AG09319 (cell line): ENCODE results near the gene LRRC8B.

Experiments used
- DNase-seq: peaks from one replicate; pipeline ENCODE4 v3.0.0-alpha.2; 2010; ENCODE audit warnings: low read depth; ENCODE audit errors: extremely low read depth
- TF ChIP-seq, protein P1 (sequence below): IDR thresholded peaks from 2 replicates; pipeline ENCODE4 v1.5.1; 2011; ENCODE audit warnings: low read depth, mild to moderate bottlenecking, inconsistent platforms, low read length, moderate library complexity

The LRRC8B gene

DNA sequence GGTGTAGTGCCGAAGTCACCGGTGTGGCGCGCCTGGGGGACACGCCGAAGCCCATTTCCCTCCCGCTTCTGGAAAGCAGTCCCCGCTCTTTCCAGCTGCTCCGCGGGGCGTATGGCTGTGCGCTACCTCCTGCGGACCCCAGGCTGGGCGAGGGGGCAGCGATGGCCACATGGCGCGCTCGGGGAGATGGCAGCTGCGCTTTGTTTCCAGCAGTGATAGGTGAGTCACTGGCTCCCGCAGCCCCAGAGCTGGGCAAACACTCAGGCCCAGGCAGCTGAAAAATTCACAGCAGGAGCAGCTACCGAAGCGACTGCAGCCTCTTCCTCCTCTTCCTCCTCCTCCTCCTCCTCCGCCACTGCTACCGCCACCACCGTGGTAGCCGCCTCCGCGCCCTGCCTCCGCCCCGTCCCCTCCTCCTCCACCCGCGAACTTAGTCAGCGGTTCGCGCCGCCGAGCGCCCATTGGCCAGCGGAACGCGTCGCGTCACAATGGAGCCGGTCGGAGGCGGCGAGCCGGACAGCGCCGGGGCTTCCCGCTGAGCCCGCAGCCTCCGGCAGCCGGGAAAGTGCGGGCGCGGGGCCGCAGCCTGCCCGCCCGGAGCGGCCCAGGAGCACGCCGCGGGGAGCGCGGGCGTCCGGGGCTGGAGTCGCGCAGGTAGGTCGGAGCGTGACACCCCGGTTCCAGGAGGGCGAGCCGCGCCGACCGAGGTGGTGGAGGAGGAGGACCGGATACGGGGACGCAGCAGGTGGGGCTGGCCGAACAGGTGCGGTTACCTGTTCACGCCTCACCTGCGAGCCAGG, at the start of gene LRRC8B:
Gene LRRC8B, plus strand, starts transcription at position 461 of the 800 bp plus-strand sequence. CDS start 57,822 bp downstream, outside the sequence.
- TF ChIP-seq, protein P1, sequence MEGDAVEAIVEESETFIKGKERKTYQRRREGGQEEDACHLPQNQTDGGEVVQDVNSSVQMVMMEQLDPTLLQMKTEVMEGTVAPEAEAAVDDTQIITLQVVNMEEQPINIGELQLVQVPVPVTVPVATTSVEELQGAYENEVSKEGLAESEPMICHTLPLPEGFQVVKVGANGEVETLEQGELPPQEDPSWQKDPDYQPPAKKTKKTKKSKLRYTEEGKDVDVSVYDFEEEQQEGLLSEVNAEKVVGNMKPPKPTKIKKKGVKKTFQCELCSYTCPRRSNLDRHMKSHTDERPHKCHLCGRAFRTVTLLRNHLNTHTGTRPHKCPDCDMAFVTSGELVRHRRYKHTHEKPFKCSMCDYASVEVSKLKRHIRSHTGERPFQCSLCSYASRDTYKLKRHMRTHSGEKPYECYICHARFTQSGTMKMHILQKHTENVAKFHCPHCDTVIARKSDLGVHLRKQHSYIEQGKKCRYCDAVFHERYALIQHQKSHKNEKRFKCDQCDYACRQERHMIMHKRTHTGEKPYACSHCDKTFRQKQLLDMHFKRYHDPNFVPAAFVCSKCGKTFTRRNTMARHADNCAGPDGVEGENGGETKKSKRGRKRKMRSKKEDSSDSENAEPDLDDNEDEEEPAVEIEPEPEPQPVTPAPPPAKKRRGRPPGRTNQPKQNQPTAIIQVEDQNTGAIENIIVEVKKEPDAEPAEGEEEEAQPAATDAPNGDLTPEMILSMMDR = no peak
- peak; percentile 35 for DNase-seq

DNA sequence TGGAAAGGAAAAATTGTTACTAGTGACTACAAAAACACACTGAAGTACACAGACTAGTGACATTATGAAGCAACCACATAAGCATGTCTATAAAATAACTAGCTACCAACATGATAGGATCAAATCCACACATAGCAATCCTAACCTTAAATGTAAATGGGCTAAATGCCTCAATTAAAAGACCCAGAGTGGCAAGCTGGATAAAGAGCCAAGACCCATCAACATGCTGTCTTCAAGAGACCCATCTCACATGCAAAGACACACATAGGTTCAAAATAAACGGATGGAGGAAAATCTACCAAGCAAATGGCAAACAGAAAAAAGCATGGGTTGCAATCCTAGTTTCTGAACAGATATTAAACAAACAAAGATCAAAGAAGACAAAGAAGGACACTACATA, 49.4 kb upstream of the LRRC8B start:
- TF ChIP-seq, protein P1 = no peak
- no peak for DNase-seq

DNA sequence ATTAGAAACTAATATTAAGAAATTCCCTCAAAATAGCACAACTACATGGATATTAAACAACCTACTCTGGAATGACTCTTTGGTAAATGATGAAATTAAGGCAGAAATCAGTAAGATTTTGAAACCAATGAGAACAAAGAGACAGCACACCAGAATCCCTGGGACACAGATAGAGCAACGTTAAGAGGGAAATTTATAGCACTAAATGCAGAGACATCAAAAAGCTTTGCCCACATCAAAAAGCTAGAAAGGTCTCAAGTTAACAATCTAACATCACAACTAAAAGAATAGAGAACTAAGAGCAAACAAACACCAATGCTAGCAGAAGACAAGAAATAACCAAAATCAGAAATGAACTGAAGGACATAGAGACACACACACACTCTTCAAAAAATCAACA, 48.6 kb upstream of the LRRC8B start:
- DNase-seq = no peak
- TF ChIP-seq, protein P1 = no peak

DNA sequence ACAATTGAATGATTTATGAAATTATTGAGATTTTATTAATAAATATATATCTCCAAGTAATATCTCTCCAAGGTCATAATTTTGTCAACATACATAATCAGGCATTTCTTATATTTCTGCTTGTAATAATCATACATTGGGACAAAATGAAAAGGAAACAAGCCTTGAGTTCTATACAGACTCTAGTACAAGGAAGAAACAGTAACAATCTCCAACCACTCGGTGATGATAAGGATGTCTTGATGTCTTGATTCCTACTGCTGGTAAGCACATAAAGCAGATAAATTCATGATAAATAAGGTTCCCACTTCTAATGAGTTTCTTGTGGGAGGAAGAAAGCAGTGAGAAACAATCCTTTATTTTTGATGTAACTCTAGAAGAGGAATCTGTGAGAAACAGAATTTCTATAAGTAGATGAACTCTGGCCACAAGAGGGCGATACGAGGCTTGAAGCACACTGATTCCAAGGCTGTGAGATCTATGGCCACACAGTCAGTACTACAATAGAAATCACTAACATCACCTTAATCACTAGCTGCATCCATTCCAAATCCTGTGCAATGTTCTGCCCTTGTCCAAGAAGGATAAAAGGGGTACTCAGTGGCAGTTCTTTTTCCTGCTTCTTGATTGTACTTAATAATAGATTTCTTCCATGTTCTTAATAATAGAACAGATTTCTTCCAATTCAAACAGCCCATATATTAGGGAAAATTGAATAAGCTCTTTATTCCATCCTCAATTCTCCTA, 41.4 kb upstream of the LRRC8B start:
- TF ChIP-seq, protein P1 = peak; percentile 75
- DNase-seq = peak; percentile 60

DNA sequence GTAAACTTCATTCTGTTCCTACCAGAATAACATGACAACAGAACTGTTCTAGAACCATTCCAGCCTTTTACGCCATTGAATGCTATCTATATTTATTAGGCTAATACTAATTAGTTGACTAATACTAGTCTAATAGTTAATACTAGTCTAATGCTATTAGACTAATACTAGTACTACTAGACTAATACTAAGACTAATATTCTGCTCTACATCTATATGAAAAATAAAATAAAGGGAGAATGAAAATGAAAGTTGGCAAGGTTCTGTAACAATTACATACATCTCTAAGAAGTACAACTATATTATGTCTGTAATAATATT, 40.9 kb upstream of the LRRC8B start:
- TF ChIP-seq, protein P1 = no peak
- DNase-seq = no peak

DNA sequence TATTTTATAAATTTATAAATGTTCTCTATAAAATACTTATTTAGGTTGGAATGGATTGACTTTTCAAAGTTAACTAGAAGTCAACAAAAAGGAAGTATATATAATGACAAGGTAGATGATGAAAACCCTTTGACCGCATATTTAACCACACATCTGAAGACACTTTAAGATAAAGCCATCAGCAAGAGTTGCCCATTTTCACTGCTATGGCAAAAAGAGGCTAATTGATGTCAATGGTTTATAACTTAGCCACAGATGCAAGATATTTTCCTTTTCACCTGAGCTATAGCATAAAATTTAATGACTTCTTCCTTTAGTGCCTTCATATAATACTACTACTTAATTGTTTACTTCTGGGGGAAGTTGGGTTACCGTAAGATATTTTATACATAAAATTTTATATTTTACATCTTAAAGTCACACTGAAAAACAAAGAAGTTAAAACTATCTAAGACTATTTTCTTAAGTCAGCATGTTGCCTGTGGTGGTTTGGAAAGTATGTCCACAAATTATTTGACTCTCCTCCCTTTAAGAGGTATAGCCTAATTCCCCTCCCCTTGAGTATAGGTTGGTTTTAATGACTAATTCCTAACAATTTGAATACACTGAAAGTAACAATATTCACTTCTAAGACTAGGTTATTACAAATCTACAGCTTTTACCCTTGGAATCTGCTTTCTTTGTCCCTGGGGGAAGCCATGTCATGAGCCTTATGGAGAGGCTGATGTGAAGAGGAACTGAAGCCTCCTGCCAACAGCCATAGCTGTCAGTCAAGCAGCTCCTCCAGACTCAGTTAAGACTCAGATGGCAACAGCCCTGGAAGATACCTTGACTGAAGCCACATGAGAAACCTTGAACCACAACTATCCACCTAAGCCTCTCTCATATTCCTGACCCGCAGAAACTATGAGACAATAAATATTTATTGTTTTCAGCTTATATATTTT, 40.3 kb upstream of the LRRC8B start:
- TF ChIP-seq, protein P1 = no peak
- no peak for DNase-seq

DNA sequence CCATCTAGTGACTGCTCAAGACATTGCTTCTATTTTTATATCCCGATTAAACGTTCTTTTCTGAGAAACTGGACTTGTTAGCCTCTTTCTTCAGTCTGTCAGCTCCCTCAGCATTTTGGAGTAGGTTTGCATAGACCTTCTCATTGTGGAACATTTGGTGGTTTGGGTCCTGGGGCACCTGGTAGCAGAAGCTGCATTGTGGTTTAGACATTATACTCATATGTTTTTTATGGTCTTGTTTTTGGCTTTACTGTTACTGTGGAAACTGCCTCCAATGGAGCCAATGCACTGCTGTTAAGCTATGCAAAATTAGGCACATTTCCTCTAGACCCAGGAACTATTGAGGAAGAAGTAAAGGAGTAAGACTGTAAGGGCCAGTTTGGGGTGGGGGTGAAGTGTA, 36.7 kb upstream of the LRRC8B start:
- TF ChIP-seq, protein P1 = no peak

More for the DNA sequence above, 36.7 kb upstream of the LRRC8B start:
- no peak for DNase-seq
